Trophoblast cell (in vitro differentiated cells and primary cell): ENCODE results near the gene SELENOM.
A peak's percentile ranks its signal among the peaks of the same experiment; 100 is the strongest.

Source experiments
- DNase-seq, 2 donors: peaks; one replicate each; pipeline ENCODE4 v3.0.0-alpha.2; 2016
- H2AFZ ChIP-seq: 2 replicates; pipeline ENCODE4 v1.6.1; 2013; ENCODE audit warnings: low read length, moderate library complexity, mild to moderate bottlenecking; ENCODE audit not compliant: insufficient read depth, poor library complexity
- H2AK5ac ChIP-seq: 2 replicates; pipeline ENCODE4 v1.6.1; 2013; ENCODE audit warnings: mild to moderate bottlenecking, low read length
- H2BK120ac ChIP-seq: 2 replicates; pipeline ENCODE4 v1.6.1; 2013; ENCODE audit warnings: low read length, mild to moderate bottlenecking, moderate library complexity; ENCODE audit not compliant: insufficient read depth, poor library complexity
- H2BK12ac ChIP-seq: 2 replicates; pipeline ENCODE4 v1.6.1; 2013; ENCODE audit warnings: mild to moderate bottlenecking, low read length, moderate library complexity
- H2BK5ac ChIP-seq: 2 replicates; pipeline ENCODE4 v1.6.1; 2013; ENCODE audit warnings: low read length, low read depth, moderate library complexity, mild to moderate bottlenecking; ENCODE audit not compliant: poor library complexity
- H3K14ac ChIP-seq: 2 replicates; pipeline ENCODE4 v1.6.1; 2013; ENCODE audit warnings: mild to moderate bottlenecking, low read length
- H3K18ac ChIP-seq: 2 replicates; pipeline ENCODE4 v1.6.1; 2013; ENCODE audit warnings: mild to moderate bottlenecking, low read length
- H3K23ac ChIP-seq: 2 replicates; pipeline ENCODE4 v1.6.1; 2013; ENCODE audit warnings: low read length
- H3K27ac ChIP-seq: 2 replicates; pipeline ENCODE4 v1.5.1; 2013; ENCODE audit warnings: low read depth, mild to moderate bottlenecking, inconsistent platforms, low read length, moderate library complexity
- H3K27me3 ChIP-seq: 2 replicates; pipeline ENCODE4 v1.6.1; 2013; ENCODE audit warnings: inconsistent platforms, mild to moderate bottlenecking, low read length, moderate library complexity; ENCODE audit not compliant: insufficient read depth
- H3K36me3 ChIP-seq, 2 experiments: 1 replicate in 1 of 2; 2 replicates in 1 of 2; pipeline ENCODE4 v1.6.1; 2013; ENCODE audit warnings: low read length in 2 of 2, mild to moderate bottlenecking in 2 of 2, moderate library complexity in 1 of 2; ENCODE audit not compliant: insufficient read depth in 2 of 2, control insufficient read depth in 1 of 2
- H3K4ac ChIP-seq: 2 replicates; pipeline ENCODE4 v1.6.1; 2013; ENCODE audit warnings: low read depth, mild to moderate bottlenecking, low read length, moderate library complexity
- H3K4me1 ChIP-seq, 2 experiments: 1 replicate in 1 of 2; 2 replicates in 1 of 2; pipeline ENCODE4 v1.6.1; 2013; ENCODE audit warnings: low read length in 2 of 2, mild to moderate bottlenecking in 2 of 2, moderate library complexity in 1 of 2; ENCODE audit not compliant: insufficient read depth in 2 of 2, control insufficient read depth in 1 of 2
- H3K4me2 ChIP-seq: 2 replicates; pipeline ENCODE4 v1.6.1; 2013; ENCODE audit warnings: inconsistent platforms, mild to moderate bottlenecking, low read length, moderate library complexity
- H3K4me3 ChIP-seq: 2 replicates; pipeline ENCODE4 v1.5.1; 2013; ENCODE audit warnings: mild to moderate bottlenecking, low read depth, low read length, inconsistent platforms
- H3K79me1 ChIP-seq: one replicate; pipeline ENCODE4 v1.6.1; 2013; ENCODE audit warnings: low read length
- H3K79me2 ChIP-seq: 2 replicates; pipeline ENCODE4 v1.6.1; 2013; ENCODE audit warnings: low read length, mild to moderate bottlenecking; ENCODE audit not compliant: control insufficient read depth, insufficient read depth, poor library complexity
- H3K9ac ChIP-seq: 2 replicates; pipeline ENCODE4 v1.6.1; 2013; ENCODE audit warnings: mild to moderate bottlenecking, low read length
- H3K9me3 ChIP-seq: 2 replicates; pipeline ENCODE4 v1.6.1; 2013; ENCODE audit warnings: low read depth, mild to moderate bottlenecking, control low read depth, inconsistent platforms, low read length; ENCODE audit not compliant: insufficient read depth
- H4K12ac ChIP-seq: 2 replicates; pipeline ENCODE4 v1.6.1; 2013; ENCODE audit warnings: low read depth, mild to moderate bottlenecking, low read length, moderate library complexity
- H4K8ac ChIP-seq: 2 replicates; pipeline ENCODE4 v1.6.1; 2013; ENCODE audit warnings: low read depth, mild to moderate bottlenecking, low read length, moderate library complexity
- H4K91ac ChIP-seq: one replicate; pipeline ENCODE4 v1.6.1; 2013; ENCODE audit warnings: low read depth, mild to moderate bottlenecking, low read length, moderate library complexity
- WGBS: extraction: QIAGEN DNeasy Blood & Tissue Kit; methylation state at CpG from one replicate; pipeline ENCODE4 v1.1.7; 2013; ENCODE audit warnings: missing lambda C conversion rate; ENCODE audit not compliant: insufficient read length, insufficient coverage; ENCODE audit errors: extremely low coverage; 5-methylcytosine and 5-hydroxymethylcytosine counted together

SELENOM gene

DNA sequence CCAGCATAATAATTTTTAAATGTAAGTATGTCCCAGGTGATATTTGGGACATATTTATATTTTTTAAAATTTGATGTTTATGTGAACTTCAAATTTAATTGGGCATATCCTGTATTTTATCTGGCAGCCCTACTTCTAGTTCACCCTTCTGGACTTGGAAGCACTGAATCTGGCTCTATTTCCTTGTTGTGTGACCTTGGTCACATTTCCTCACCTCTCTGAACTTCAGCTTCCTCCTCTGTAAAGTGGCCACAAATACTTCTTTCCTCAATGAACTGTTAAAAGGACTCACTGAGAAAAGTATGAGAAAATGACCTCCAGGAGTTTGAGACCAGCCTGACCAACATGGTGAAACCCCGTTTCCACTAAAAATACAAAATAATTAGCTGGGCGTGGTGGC, 44.5 kb upstream of the SELENOM start:
- H3K27ac ChIP-seq = no peak overlapping the region
- no peak overlapping the region for H3K9ac ChIP-seq
- no peak overlapping the region for H4K8ac ChIP-seq
- H3K36me3 ChIP-seq = no peaks in the 10 kb centered on the region
- H4K12ac ChIP-seq = no peak overlapping the region
- H3K27me3 ChIP-seq = no peaks in the 10 kb centered on the region
- no peak overlapping the region for H2BK5ac ChIP-seq
- H3K4me1 ChIP-seq = peaks cover 5 to 13% of the 10 kb centered on the region in 2 experiments
- no peak overlapping the region for H2BK120ac ChIP-seq
- WGBS = no CpG with 5 or more reads among the region's 2 CpGs
- H3K4ac ChIP-seq = no peak overlapping the region
- no peak overlapping the region for H3K14ac ChIP-seq
- H2AK5ac ChIP-seq = no peak overlapping the region
- no peaks in the 10 kb centered on the region for H3K9me3 ChIP-seq
- H4K91ac ChIP-seq = no peak overlapping the region
- DNase-seq = no peak
- H3K4me2 ChIP-seq = no peak overlapping the region
- no peak overlapping the region for H3K4me3 ChIP-seq
- no peaks in the 10 kb centered on the region for H3K79me2 ChIP-seq
- no peak overlapping the region for H2BK12ac ChIP-seq
- no peak overlapping the region for H3K18ac ChIP-seq
- no peak overlapping the region for H3K23ac ChIP-seq
- H2AFZ ChIP-seq = no peak overlapping the region
- peaks cover 3% of the 10 kb centered on the region for H3K79me1 ChIP-seq

DNA sequence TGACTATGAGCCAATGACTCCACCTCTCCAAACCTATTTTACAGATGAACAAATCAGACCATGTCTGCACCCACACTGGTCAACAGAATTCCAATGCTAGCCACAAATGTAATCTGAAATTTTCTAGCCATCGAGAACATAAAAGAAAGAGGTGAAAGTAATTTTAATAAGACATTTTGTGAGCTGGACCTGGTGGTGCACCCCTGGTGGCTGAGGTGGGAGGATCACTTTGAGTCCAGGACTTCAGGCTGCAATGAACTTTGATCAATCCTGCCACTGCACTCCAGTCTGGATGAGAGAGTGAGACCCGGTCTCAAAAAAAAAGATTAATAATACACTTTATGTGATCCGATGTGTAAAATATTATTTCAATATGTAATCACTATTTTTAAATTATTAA, 43.2 kb upstream of the SELENOM start:
- no peak overlapping the region for H4K12ac ChIP-seq
- no peak overlapping the region for H3K9ac ChIP-seq
- no peak overlapping the region for H2AFZ ChIP-seq
- no peak overlapping the region for H3K23ac ChIP-seq
- no peak overlapping the region for H3K27ac ChIP-seq
- peak overlapping the region; percentile 1 for H3K14ac ChIP-seq
- peak overlapping the region; percentile 84 for H2BK120ac ChIP-seq
- H3K79me2 ChIP-seq = no peaks in the 10 kb centered on the region
- H3K4me2 ChIP-seq = no peak overlapping the region
- WGBS = no CpG with 5 or more reads among the region's 3 CpGs
- H3K79me1 ChIP-seq = peaks cover 3% of the 10 kb centered on the region
- H3K18ac ChIP-seq = no peak overlapping the region
- peak overlapping the region; percentile 70 for H4K91ac ChIP-seq
- H3K9me3 ChIP-seq = no peaks in the 10 kb centered on the region
- H2BK5ac ChIP-seq = peak overlapping the region; percentile 54
- H2AK5ac ChIP-seq = no peak overlapping the region
- no peak overlapping the region for H3K4me3 ChIP-seq
- no peak overlapping the region for H3K4ac ChIP-seq
- H4K8ac ChIP-seq = peak overlapping the region; percentile 59
- H3K36me3 ChIP-seq = no peaks in the 10 kb centered on the region
- H3K27me3 ChIP-seq = no peaks in the 10 kb centered on the region
- peak overlapping the region; percentile 37 for H2BK12ac ChIP-seq
- H3K4me1 ChIP-seq = peaks cover 5 to 13% of the 10 kb centered on the region in 2 experiments
- DNase-seq = no peak

DNA sequence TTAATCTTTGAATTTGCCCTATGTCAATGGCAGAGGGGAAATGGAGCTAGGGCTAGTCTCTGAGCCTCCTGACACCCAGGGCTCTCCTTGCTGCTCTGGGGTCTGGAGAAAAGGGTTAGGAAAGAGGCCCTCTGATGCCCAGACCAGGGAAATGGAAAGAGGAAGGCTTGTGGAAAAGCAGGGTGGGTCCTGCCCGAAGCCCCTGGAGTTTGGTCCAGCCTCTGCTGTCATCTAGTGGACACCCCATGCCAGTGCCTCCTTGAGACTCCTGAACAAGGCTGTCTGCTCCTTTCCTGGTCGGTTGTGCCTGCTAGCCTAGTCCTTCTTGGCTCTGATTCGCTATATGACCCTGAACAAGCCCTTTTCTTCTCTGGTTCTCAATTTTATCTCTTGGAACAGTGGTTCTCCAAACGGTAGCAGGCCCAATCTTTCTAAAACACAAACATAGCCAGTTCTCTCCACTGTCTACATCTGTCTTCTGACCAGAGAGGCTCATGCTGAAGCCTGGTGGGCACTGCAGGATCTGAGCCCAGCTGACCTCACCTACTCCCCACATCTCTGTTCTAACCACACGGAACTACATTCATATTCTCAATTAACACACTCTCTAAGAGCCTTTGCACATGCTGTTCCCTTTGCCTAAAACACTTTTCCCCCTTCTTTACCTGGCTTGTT, 41.7 kb upstream of the SELENOM start:
- Histone ChIP-seq H4K8ac (peak overlapping the region; percentile 15), H2AK5ac (no peak overlapping the region), H4K12ac (no peak overlapping the region), H3K79me2 (no peaks in the 10 kb centered on the region), H3K4me3 (no peak overlapping the region), H3K4me2 (no peak overlapping the region), H3K79me1 (peaks cover 3% of the 10 kb centered on the region), H3K23ac (no peak overlapping the region), H2BK120ac (peak overlapping the region; percentile 26), H2BK5ac (peak overlapping the region; percentile 53), H2AFZ (no peak overlapping the region), H3K4me1 (peaks cover 5 to 13% of the 10 kb centered on the region in 2 experiments), H2BK12ac (peak overlapping the region; percentile 34), H3K14ac (peak overlapping the region; percentile 6), H3K27me3 (no peaks in the 10 kb centered on the region), H4K91ac (peak overlapping the region; percentile 59), H3K27ac (peak overlapping the region; percentile 77), H3K18ac (peak overlapping the region; percentile 7), H3K9ac (no peak overlapping the region), H3K4ac (no peak overlapping the region), H3K9me3 (no peaks in the 10 kb centered on the region), H3K36me3 (no peaks in the 10 kb centered on the region)
- no CpG with 5 or more reads among the region's 5 CpGs for WGBS
- peak; percentile 64 to 74 for DNase-seq

DNA sequence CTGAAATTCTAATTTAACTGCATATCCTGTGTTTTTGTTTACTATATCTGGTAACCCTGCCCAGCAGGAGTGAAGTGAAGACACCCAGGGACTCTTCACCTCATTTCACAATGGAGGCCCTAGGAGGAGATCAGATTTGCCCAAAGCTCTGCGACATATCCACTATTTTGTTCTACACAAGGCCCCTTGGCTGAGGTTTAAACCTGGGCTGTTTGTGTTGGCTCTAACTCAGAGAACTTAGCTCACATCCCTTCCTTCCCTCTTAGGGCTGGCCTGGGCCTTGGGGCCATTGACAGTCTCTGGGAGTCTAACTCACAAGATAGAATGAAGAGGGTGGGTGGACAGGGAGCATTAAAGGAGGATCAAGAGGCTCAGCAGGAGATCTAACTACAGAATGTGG, 41.1 kb upstream of the SELENOM start:
- H3K4me3 ChIP-seq = no peak overlapping the region
- H3K23ac ChIP-seq = no peak overlapping the region
- H3K27ac ChIP-seq = peak overlapping the region; percentile 20
- no peaks in the 10 kb centered on the region for H3K79me2 ChIP-seq
- H3K9ac ChIP-seq = no peak overlapping the region
- no peak overlapping the region for H3K18ac ChIP-seq
- no peak overlapping the region for H2AK5ac ChIP-seq
- H3K27me3 ChIP-seq = no peaks in the 10 kb centered on the region
- no peaks in the 10 kb centered on the region for H3K36me3 ChIP-seq
- H3K9me3 ChIP-seq = no peaks in the 10 kb centered on the region
- H4K12ac ChIP-seq = no peak overlapping the region
- H3K14ac ChIP-seq = no peak overlapping the region
- no CpG with 5 or more reads among the region's 1 CpG for WGBS
- no peak overlapping the region for H2BK12ac ChIP-seq
- H3K4me2 ChIP-seq = no peak overlapping the region
- H2AFZ ChIP-seq = peak overlapping the region; percentile 15
- no peak overlapping the region for H3K4ac ChIP-seq
- H4K8ac ChIP-seq = peak overlapping the region; percentile 27
- H3K4me1 ChIP-seq = peaks cover 5 to 13% of the 10 kb centered on the region in 2 experiments
- no peak overlapping the region for H2BK5ac ChIP-seq
- H3K79me1 ChIP-seq = peaks cover 3% of the 10 kb centered on the region
- H2BK120ac ChIP-seq = no peak overlapping the region
- DNase-seq = peak; percentile 3 to 38
- H4K91ac ChIP-seq = no peak overlapping the region
